ENCODE data around the gene FAM184B. TPM values are rescaled to one million over a fixed set of nuclear protein-coding genes. Genes with fewer than 3 reads are reported as not detected.

The FAM184B gene
- total RNA-seq, 4 donors from 2014 or later = 0.24 to 0.39 (median 0.25) TPM; not detected in 1

GRCh38 chr4:17787315-17787714, 5.9 kb upstream of the FAM184B start:
- TF ChIP-seq EP300 (IDR thresholded peaks at IDR 0.05) (no peak), POLR2A (IDR thresholded peaks at IDR 0.05) (no peak), POLR2AphosphoS5 (IDR thresholded peaks at IDR 0.05) (no peak), CTCF (IDR thresholded peaks at IDR 0.05) (no peak)
- 73% methylated on average over 5 of the region's 5 CpGs for WGBS
- no peaks in the 10 kb centered on the region for H3K36me3 ChIP-seq
- no peaks in the 10 kb centered on the region for H3K27me3 ChIP-seq
- no peaks in the 10 kb centered on the region for H3K9me3 ChIP-seq
- no peak overlapping the region for H3K27ac ChIP-seq
- DNase-seq (ENCODE audit: low spot score in 2 of 2) = no peak
- no peak overlapping the region for H3K4me3 ChIP-seq
- H3K4me1 ChIP-seq = no peaks in the 10 kb centered on the region

- Histone ChIP-seq H3K27me3 (peaks cover 4% of the 10 kb centered on the region), H3K9me3 (no peaks in the 10 kb centered on the region), H3K4me3 (no peak overlapping the region), H3K4me1 (peaks cover 5% of the 10 kb centered on the region), H3K36me3 (no peaks in the 10 kb centered on the region), H3K27ac (no peak overlapping the region)
- TF ChIP-seq EP300 (IDR thresholded peaks at IDR 0.05) = no peak
- TF ChIP-seq CTCF (IDR thresholded peaks at IDR 0.05) = no peak
- no peak for TF ChIP-seq POLR2AphosphoS5 (IDR thresholded peaks at IDR 0.05)
- TF ChIP-seq POLR2A (IDR thresholded peaks at IDR 0.05) = no peak
- WGBS = 59% methylated on average over 5 of the region's 5 CpGs
- DNase-seq (ENCODE audit: low spot score in 2 of 2) = no peak
These were observed 5.1 kb upstream of the FAM184B start for GRCh38 chr4:17786567-17786966.

GRCh38 chr4:17785858-17786257, 4.4 kb upstream of the FAM184B start:
- H3K4me3 ChIP-seq = no peak overlapping the region
- H3K27ac ChIP-seq = no peak overlapping the region
- TF ChIP-seq EP300 (IDR thresholded peaks at IDR 0.05) (no peak), POLR2A (IDR thresholded peaks at IDR 0.05) (no peak), POLR2AphosphoS5 (IDR thresholded peaks at IDR 0.05) (no peak), CTCF (IDR thresholded peaks at IDR 0.05) (no peak)
- 54% methylated on average over 5 of the region's 5 CpGs for whole genome bisulfite sequencing
- no peak for DNase-seq (ENCODE audit: low spot score in 2 of 2)
- H3K27me3 ChIP-seq = peaks cover 11% of the 10 kb centered on the region
- H3K9me3 ChIP-seq = no peaks in the 10 kb centered on the region
- peaks cover 12% of the 10 kb centered on the region for H3K4me1 ChIP-seq
- no peaks in the 10 kb centered on the region for H3K36me3 ChIP-seq

GRCh38 chr4:17780501-17781299, 721 bp downstream of the FAM184B start:
- Histone ChIP-seq H3K27ac (no peak overlapping the region), H3K4me3 (peak overlapping the region; percentile 55), H3K36me3 (no peaks in the 10 kb centered on the region), H3K27me3 (peaks cover 25% of the 10 kb centered on the region), H3K9me3 (no peaks in the 10 kb centered on the region), H3K4me1 (peaks cover 19% of the 10 kb centered on the region)
- TF ChIP-seq POLR2AphosphoS5 (IDR thresholded peaks at IDR 0.05) (no peak), EP300 (IDR thresholded peaks at IDR 0.05) (no peak), POLR2A (IDR thresholded peaks at IDR 0.05) (no peak)
- WGBS = 10% methylated on average over 24 of the region's 31 CpGs
- DNase-seq (ENCODE audit: low spot score in 2 of 2) = no peak

- 79% methylated on average over 3 of the region's 3 CpGs for WGBS
- Histone ChIP-seq H3K4me3 (no peak overlapping the region), H3K27me3 (peaks cover 25% of the 10 kb centered on the region), H3K4me1 (peaks cover 19% of the 10 kb centered on the region), H3K27ac (no peak overlapping the region), H3K9me3 (no peaks in the 10 kb centered on the region), H3K36me3 (no peaks in the 10 kb centered on the region)
- DNase-seq (ENCODE audit: low spot score in 2 of 2) = no peak
- TF ChIP-seq EP300 (IDR thresholded peaks at IDR 0.05) (no peak), POLR2A (IDR thresholded peaks at IDR 0.05) (no peak), POLR2AphosphoS5 (IDR thresholded peaks at IDR 0.05) (no peak), CTCF (IDR thresholded peaks at IDR 0.05) (no peak)
These were observed 3.0 kb downstream of the FAM184B start for GRCh38 chr4:17778431-17778830.
